ENCODE measurements around the gene CTSC. TPM values are rescaled to one million over a fixed set of nuclear protein-coding genes. Genes with fewer than 3 reads are reported as not detected.

The CTSC gene
- total and polyA plus RNA-seq, 9 donors, result 25.7 to 69.3 (median 36.7) TPM

DNA sequence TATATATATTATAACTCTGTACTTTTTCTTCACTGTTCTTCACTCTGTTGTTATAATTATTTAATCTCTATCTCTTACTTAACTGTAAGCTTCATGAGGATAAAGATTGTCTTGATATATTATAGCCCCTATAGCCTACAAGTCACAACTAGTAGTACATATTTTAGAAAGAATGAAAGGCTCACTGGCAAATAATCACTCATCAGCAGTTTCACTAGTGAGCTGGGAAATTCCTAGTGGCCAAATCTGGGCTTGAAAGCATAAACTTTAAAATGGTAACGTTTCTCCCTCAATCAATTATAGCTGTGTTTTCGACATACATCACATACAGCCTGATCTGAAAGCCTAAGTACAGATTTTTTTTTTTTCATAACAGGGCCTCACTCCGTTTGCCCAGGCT, 42.5 kb downstream of the CTSC start:
- no peaks in the 10 kb centered on the region for H3K27me3 ChIP-seq (ENCODE audit: control insufficient read depth, insufficient read depth, low read length)

GRCh38 chr11:88293931-88294330, 43.6 kb downstream of the CTSC start:
- no peak overlapping the region for H3K4me3 ChIP-seq (ENCODE audit: low read length)
- peak; percentile 23 for DNase-seq
- no peaks in the 10 kb centered on the region for H3K27me3 ChIP-seq (ENCODE audit: control insufficient read depth, insufficient read depth, low read length)
- WGBS (ENCODE audit: insufficient coverage), result no CpG with 5 or more reads among the region's 3 CpGs
- peaks cover 6% of the 10 kb centered on the region for H3K4me1 ChIP-seq (ENCODE audit: control insufficient read depth, insufficient read depth, low read length)
- H3K27ac ChIP-seq (ENCODE audit: low read length), result no peak overlapping the region
- no peaks in the 10 kb centered on the region for H3K9me3 ChIP-seq (replicated peaks; ENCODE audit: control insufficient read depth, low read depth, low read length)
- H3K36me3 ChIP-seq (ENCODE audit: control insufficient read depth, insufficient read depth, low read length), result peaks cover 5% of the 10 kb centered on the region

More for the DNA sequence above, 42.5 kb downstream of the CTSC start:
- no peak for DNase-seq
- Histone ChIP-seq H3K36me3 (ENCODE audit: control insufficient read depth, insufficient read depth, low read length) (peaks cover 5% of the 10 kb centered on the region), H3K27ac (ENCODE audit: low read length) (no peak overlapping the region), H3K4me3 (ENCODE audit: low read length) (no peak overlapping the region), H3K9me3 (replicated peaks; ENCODE audit: control insufficient read depth, low read depth, low read length) (no peaks in the 10 kb centered on the region), H3K4me1 (ENCODE audit: control insufficient read depth, insufficient read depth, low read length) (peaks cover 6% of the 10 kb centered on the region)
- WGBS (ENCODE audit: insufficient coverage), result 86% methylated on average over 3 of the region's 3 CpGs

DNA sequence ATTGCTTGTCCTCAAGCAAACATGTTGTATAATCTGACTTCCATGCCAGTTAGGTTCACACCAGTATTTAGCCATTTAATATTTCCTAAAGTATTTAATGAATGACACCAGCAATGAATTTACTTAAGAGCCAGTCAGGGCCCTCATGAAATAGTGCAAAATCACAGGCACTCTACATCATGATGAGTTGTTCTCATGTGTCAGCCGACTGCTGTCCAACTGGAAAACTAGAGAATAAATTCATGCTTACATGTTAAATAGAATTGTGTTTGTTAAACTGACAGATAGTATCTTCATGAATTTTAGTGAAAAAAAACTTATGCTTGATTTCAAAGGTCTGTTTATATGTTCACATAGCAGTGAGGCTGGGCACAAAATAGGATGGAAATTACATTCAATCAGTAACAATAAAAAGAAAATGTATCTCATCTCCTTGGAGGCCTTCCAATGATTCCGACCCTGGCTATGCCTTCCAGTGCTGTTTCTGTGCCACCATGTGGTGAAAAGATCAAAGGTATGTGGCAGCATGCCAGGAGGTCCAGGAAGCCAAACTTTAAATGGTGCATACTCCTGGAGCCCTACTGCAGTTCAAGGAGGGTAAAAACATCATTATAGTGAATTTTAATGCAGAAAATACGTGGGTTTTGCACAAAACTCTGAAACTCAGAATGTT, 45.2 kb downstream of the CTSC start:
- Histone ChIP-seq H3K36me3 (ENCODE audit: control insufficient read depth, insufficient read depth, low read length) (peaks cover 5% of the 10 kb centered on the region), H3K9me3 (replicated peaks; ENCODE audit: control insufficient read depth, low read depth, low read length) (no peaks in the 10 kb centered on the region), H3K27ac (ENCODE audit: low read length) (no peak overlapping the region), H3K27me3 (ENCODE audit: control insufficient read depth, insufficient read depth, low read length) (no peaks in the 10 kb centered on the region), H3K4me1 (ENCODE audit: control insufficient read depth, insufficient read depth, low read length) (peaks cover 6% of the 10 kb centered on the region), H3K4me3 (ENCODE audit: low read length) (no peak overlapping the region)
- WGBS (ENCODE audit: insufficient coverage), result 42% methylated on average over 2 of the region's 3 CpGs
- peak; percentile 66 for DNase-seq

DNA sequence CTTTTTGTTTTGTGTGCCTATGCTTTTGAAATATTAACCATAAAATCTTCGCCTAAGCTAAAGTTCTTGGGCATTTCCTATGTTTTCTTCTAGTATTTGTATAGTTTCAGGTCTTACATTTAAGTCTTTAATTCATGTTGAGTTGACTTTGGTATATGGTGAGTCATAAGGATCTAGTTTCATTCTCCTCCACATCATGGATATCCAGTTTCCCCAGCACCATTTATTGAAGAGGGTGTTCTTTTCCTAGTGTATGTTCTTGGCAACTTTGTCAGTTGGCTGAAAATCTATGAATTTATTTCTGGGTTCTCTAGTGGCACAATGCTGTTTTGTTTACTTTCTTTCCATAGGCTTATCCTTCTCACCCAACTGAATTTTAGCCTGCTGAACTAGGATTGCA, 49.0 kb downstream of the CTSC start:
- H3K27me3 ChIP-seq (ENCODE audit: control insufficient read depth, insufficient read depth, low read length), result no peaks in the 10 kb centered on the region
- no peaks in the 10 kb centered on the region for H3K36me3 ChIP-seq (ENCODE audit: control insufficient read depth, insufficient read depth, low read length)
- H3K27ac ChIP-seq (ENCODE audit: low read length), result no peak overlapping the region
- no peak for DNase-seq
- no CpG with 5 or more reads among the region's 1 CpG for WGBS (ENCODE audit: insufficient coverage)
- no peaks in the 10 kb centered on the region for H3K9me3 ChIP-seq (replicated peaks; ENCODE audit: control insufficient read depth, low read depth, low read length)
- no peak overlapping the region for H3K4me3 ChIP-seq (ENCODE audit: low read length)
- H3K4me1 ChIP-seq (ENCODE audit: control insufficient read depth, insufficient read depth, low read length), result peaks cover 17% of the 10 kb centered on the region

- Histone ChIP-seq H3K27me3 (ENCODE audit: control insufficient read depth, insufficient read depth, low read length) (no peaks in the 10 kb centered on the region), H3K4me1 (ENCODE audit: control insufficient read depth, insufficient read depth, low read length) (peaks cover 18% of the 10 kb centered on the region), H3K4me3 (ENCODE audit: low read length) (no peak overlapping the region), H3K9me3 (replicated peaks; ENCODE audit: control insufficient read depth, low read depth, low read length) (no peaks in the 10 kb centered on the region), H3K36me3 (ENCODE audit: control insufficient read depth, insufficient read depth, low read length) (no peaks in the 10 kb centered on the region), H3K27ac (ENCODE audit: low read length) (peak overlapping the region; percentile 75)
- peak; percentile 95 for DNase-seq
Measured at GRCh38 chr11:88284336-88285050, 53.0 kb downstream of the CTSC start.

- H3K9me3 ChIP-seq (replicated peaks; ENCODE audit: control insufficient read depth, low read depth, low read length), result no peaks in the 10 kb centered on the region
- H3K27me3 ChIP-seq (ENCODE audit: control insufficient read depth, insufficient read depth, low read length), result no peaks in the 10 kb centered on the region
- peak; percentile 55 for DNase-seq
- H3K4me3 ChIP-seq (ENCODE audit: low read length), result no peak overlapping the region
- no peaks in the 10 kb centered on the region for H3K36me3 ChIP-seq (ENCODE audit: control insufficient read depth, insufficient read depth, low read length)
- peak overlapping the region; percentile 25 for H3K27ac ChIP-seq (ENCODE audit: low read length)
- peaks cover 18% of the 10 kb centered on the region for H3K4me1 ChIP-seq (ENCODE audit: control insufficient read depth, insufficient read depth, low read length)
- WGBS (ENCODE audit: insufficient coverage), result 100% methylated on average over 1 of the region's 1 CpG
Measured at GRCh38 chr11:88282747-88283515, 54.6 kb downstream of the CTSC start.

DNA sequence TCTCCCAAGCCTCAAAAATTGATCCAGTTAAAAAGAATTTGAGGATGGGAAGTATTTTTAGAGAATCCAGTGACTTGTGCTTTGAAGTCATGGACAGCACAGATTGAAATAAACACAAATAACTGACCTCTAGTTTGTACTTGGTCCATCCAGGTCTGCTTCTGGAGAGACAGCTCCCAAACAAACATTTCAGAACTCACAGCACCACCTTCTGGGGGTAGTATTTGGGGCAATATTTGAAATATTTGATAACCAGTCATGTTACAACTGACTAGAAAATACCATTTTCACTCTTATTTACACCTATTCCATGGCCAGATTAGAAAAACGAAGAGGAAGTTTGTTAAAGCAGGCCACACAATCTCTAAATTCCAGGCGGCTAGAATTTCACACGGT, 56.2 kb downstream of the CTSC start:
- no peak overlapping the region for H3K27ac ChIP-seq (ENCODE audit: low read length)
- H3K36me3 ChIP-seq (ENCODE audit: control insufficient read depth, insufficient read depth, low read length), result no peaks in the 10 kb centered on the region
- peaks cover 18% of the 10 kb centered on the region for H3K4me1 ChIP-seq (ENCODE audit: control insufficient read depth, insufficient read depth, low read length)
- WGBS (ENCODE audit: insufficient coverage), result no CpG with 5 or more reads among the region's 3 CpGs
- H3K4me3 ChIP-seq (ENCODE audit: low read length), result no peak overlapping the region
- no peaks in the 10 kb centered on the region for H3K27me3 ChIP-seq (ENCODE audit: control insufficient read depth, insufficient read depth, low read length)
- DNase-seq, result peak; percentile 38
- no peaks in the 10 kb centered on the region for H3K9me3 ChIP-seq (replicated peaks; ENCODE audit: control insufficient read depth, low read depth, low read length)

DNA sequence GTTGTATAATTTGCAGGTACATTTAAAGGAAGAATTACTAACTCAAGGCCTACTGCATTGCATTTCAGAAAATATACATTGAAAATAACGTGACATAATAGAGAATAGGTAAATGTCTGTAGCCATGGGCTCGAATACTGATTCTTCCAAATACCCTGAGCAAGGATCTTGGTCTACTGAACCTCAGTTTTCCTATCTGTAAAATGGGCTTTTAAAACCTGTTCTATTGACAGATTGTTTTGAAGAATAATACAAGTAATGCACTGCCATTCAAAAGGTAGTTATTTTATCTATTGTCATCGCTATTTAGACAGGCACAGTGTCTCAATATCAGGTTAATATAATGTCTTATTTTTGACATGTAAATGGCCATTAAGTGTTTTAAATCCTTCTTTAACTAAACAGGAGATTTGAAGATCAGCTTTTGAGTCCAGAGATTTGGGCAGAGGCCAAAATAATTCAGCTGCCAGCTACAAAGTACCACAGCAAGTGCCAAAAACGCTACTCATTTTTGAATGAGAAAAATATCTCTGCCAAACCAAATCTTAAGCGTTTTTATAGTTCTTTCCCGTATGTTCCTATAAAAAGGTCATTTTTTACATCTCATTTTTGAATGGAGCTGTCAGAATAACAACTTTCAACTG, 56.7 kb downstream of the CTSC start:
- no CpG with 5 or more reads among the region's 6 CpGs for WGBS (ENCODE audit: insufficient coverage)
- Histone ChIP-seq H3K4me3 (ENCODE audit: low read length) (no peak overlapping the region), H3K4me1 (ENCODE audit: control insufficient read depth, insufficient read depth, low read length) (peaks cover 17% of the 10 kb centered on the region), H3K36me3 (ENCODE audit: control insufficient read depth, insufficient read depth, low read length) (no peaks in the 10 kb centered on the region), H3K27ac (ENCODE audit: low read length) (no peak overlapping the region), H3K9me3 (replicated peaks; ENCODE audit: control insufficient read depth, low read depth, low read length) (no peaks in the 10 kb centered on the region), H3K27me3 (ENCODE audit: control insufficient read depth, insufficient read depth, low read length) (no peaks in the 10 kb centered on the region)
- DNase-seq, result peak; percentile 75

- no peak overlapping the region for H3K27ac ChIP-seq (ENCODE audit: low read length)
- no peak for DNase-seq
- H3K36me3 ChIP-seq (ENCODE audit: control insufficient read depth, insufficient read depth, low read length), result no peaks in the 10 kb centered on the region
- no peaks in the 10 kb centered on the region for H3K4me1 ChIP-seq (ENCODE audit: control insufficient read depth, insufficient read depth, low read length)
- WGBS (ENCODE audit: insufficient coverage), result no CpG with 5 or more reads among the region's 3 CpGs
- H3K27me3 ChIP-seq (ENCODE audit: control insufficient read depth, insufficient read depth, low read length), result no peaks in the 10 kb centered on the region
- no peak overlapping the region for H3K4me3 ChIP-seq (ENCODE audit: low read length)
- H3K9me3 ChIP-seq (replicated peaks; ENCODE audit: control insufficient read depth, low read depth, low read length), result no peaks in the 10 kb centered on the region
Measured at GRCh38 chr11:88277349-88277915, 60.1 kb downstream of the CTSC start.

All from muscle of leg (tissue), 11 donors.